CD14-positive monocyte (primary cell): ENCODE results near the gene COL9A3. TPM values are rescaled to one million over a fixed set of nuclear protein-coding genes. Genes with fewer than 3 reads are reported as not detected.
A peak's percentile ranks its signal among the peaks of the same experiment; 100 is the strongest.

ENCODE experiments used
- DNase-seq, 3 donors: peaks; one replicate each; pipeline ENCODE4 v3.0.0-alpha.2; 2011 to 2022
- H2AFZ ChIP-seq: 2 replicates; pipeline ENCODE4 v1.6.0; 2012; ENCODE audit warnings: mild to moderate bottlenecking, low read depth, low read length, inconsistent platforms; ENCODE audit not compliant: insufficient read depth, poor library complexity, severe bottlenecking
- H3K27ac ChIP-seq, 2 donors: 1 replicate in 1 of 2; 2 replicates in 1 of 2; pipeline ENCODE4 v1.5.1; 2012 to 2013; ENCODE audit warnings: low read length in 2 of 2, control low read depth in 1 of 2, inconsistent platforms in 1 of 2, low read depth in 1 of 2, mild to moderate bottlenecking in 1 of 2
- H3K27me3 ChIP-seq, 2 donors: one replicate each; pipeline versions ENCODE4 v1.6.0 to v1.6.1; 2011 to 2013; ENCODE audit warnings: low read length in 2 of 2; ENCODE audit not compliant: control insufficient read depth in 2 of 2, insufficient read depth in 2 of 2
- H3K36me3 ChIP-seq, 2 donors: replicated peaks in 1 of 2; 1 replicate in 1 of 2; 2 replicates in 1 of 2; pipeline versions ENCODE4 v1.5.1 to v1.6.1; 2012 to 2013; ENCODE audit warnings: low read length in 2 of 2, control low read depth in 1 of 2, inconsistent platforms in 1 of 2, mild to moderate bottlenecking in 1 of 2; ENCODE audit not compliant: insufficient read depth in 2 of 2, control insufficient read depth in 1 of 2
- H3K4me1 ChIP-seq, 2 donors: 1 replicate in 1 of 2; 2 replicates in 1 of 2; pipeline versions ENCODE4 v1.5.1 to v1.6.1; 2012 to 2013; ENCODE audit warnings: low read length in 2 of 2, control low read depth in 1 of 2, inconsistent platforms in 1 of 2, mild to moderate bottlenecking in 1 of 2, moderate library complexity in 1 of 2; ENCODE audit not compliant: insufficient read depth in 2 of 2, control insufficient read depth in 1 of 2
- H3K4me2 ChIP-seq: replicated peaks from 2 replicates; pipeline ENCODE3; 2012; ENCODE audit warnings: low read length, moderate library complexity, mild to moderate bottlenecking; ENCODE audit not compliant: poor library complexity, severe bottlenecking; ENCODE audit errors: extremely low read depth
- H3K4me3 ChIP-seq, 3 experiments: fragments of 200-600 bp in 1 of 3; sonication (generic) in 1 of 3; replicated peaks in 1 of 3; 1 replicate in 2 of 3; 2 replicates in 1 of 3; pipeline ENCODE4 v1.5.1; 2011 to 2013; ENCODE audit warnings: low read length in 3 of 3, mild to moderate bottlenecking in 3 of 3, control low read depth in 2 of 3, low read depth in 2 of 3, inconsistent platforms in 1 of 3, moderate library complexity in 1 of 3
- H3K79me2 ChIP-seq: 2 replicates; pipeline ENCODE4 v1.6.0; 2012; ENCODE audit warnings: mild to moderate bottlenecking, control low read depth, inconsistent platforms, low read length, moderate library complexity; ENCODE audit not compliant: insufficient read depth
- H3K9ac ChIP-seq: 2 replicates; pipeline ENCODE4 v1.6.0; 2017; ENCODE audit warnings: low read length, mild to moderate bottlenecking; ENCODE audit not compliant: insufficient read depth, poor library complexity, severe bottlenecking
- H3K9me3 ChIP-seq, 2 donors: replicated peaks in 1 of 2; 1 replicate in 1 of 2; 2 replicates in 1 of 2; pipeline versions ENCODE4 v1.5.1 to v1.6.1; 2012 to 2013; ENCODE audit warnings: low read length in 2 of 2, control low read depth in 1 of 2; ENCODE audit not compliant: control insufficient read depth in 1 of 2, insufficient read depth in 1 of 2
- H4K20me1 ChIP-seq: 2 replicates; pipeline ENCODE4 v1.6.0; 2012; ENCODE audit warnings: mild to moderate bottlenecking, low read length, control low read depth, moderate library complexity; ENCODE audit not compliant: insufficient read depth
- H3K27ac Mint-ChIP-seq, 7 donors: one replicate each; pipeline ENCODE4 v1.8.0; 2020; ENCODE audit warnings: mild to moderate bottlenecking in 7 of 7, mixed read lengths in 7 of 7, moderate library complexity in 6 of 7, inconsistent platforms in 2 of 7
- H3K27me3 Mint-ChIP-seq, 3 donors: one replicate each; pipeline ENCODE4 v1.8.0; 2021 to 2022; ENCODE audit warnings: low read depth in 3 of 3, mild to moderate bottlenecking in 3 of 3, mixed read lengths in 3 of 3, moderate library complexity in 3 of 3, inconsistent platforms in 1 of 3
- H3K36me3 Mint-ChIP-seq, 2 donors: one replicate each; pipeline ENCODE4 v1.8.0; 2020; ENCODE audit warnings: mixed read lengths in 2 of 2, inconsistent platforms in 1 of 2, mild to moderate bottlenecking in 1 of 2
- H3K4me1 Mint-ChIP-seq: one replicate; pipeline ENCODE4 v1.8.0; 2020; ENCODE audit warnings: mild to moderate bottlenecking, mixed read lengths
- H3K4me3 Mint-ChIP-seq, 2 donors: one replicate each; pipeline ENCODE4 v1.8.0; 2020; ENCODE audit warnings: mild to moderate bottlenecking in 2 of 2, mixed read lengths in 2 of 2, moderate library complexity in 1 of 2
- H3K9me3 Mint-ChIP-seq, 7 donors: one replicate each; pipeline ENCODE4 v1.8.0; 2020 to 2022; ENCODE audit warnings: mixed read lengths in 7 of 7, mild to moderate bottlenecking in 6 of 7, moderate library complexity in 6 of 7, inconsistent platforms in 2 of 7
- CTCF ChIP-seq: fragments of 200-600 bp; IDR thresholded peaks from one replicate; pipeline ENCODE4 v1.8.0; 2022; ENCODE audit warnings: antibody characterized with exemption, mild to moderate bottlenecking
- WGBS: methylation state at CpG from one replicate; pipeline ENCODE4 v1.1.5; 2013; ENCODE audit warnings: missing lambda C conversion rate; ENCODE audit not compliant: insufficient coverage; 5-methylcytosine and 5-hydroxymethylcytosine counted together
- intact Hi-C, 2 donors: fragments of 100-400 bp; cut with micrococcal nuclease; formaldehyde crosslinking; loops; one replicate each; pipeline versions ENCODE4 v1.15.0 to v1.15.1; 2023
- polyA plus RNA-seq, 3 donors: library from polyadenylated mRNA; depleted of rRNA in 1 of 3; unstranded in 2 of 3; stranded (reverse) in 1 of 3; fragments of 300-500 nt in 2 of 3; fragments of >200 nt in 1 of 3; fragmentation: Illumina TruSeq in 2 of 3; gene quantifications; 1 replicate in 2 of 3; 2 replicates in 1 of 3; pipeline ENCODE4 v1.2.3, GENCODE V29; 2012 to 2021

COL9A3 gene
- polyA plus RNA-seq, 3 donors: 1.8 to 4.4 (median 2.6) TPM

- H3K27ac ChIP-seq: no peak overlapping the region
- H3K36me3 ChIP-seq: peaks cover 22 to 39% of the 10 kb centered on the region in 2 donors
- no peak overlapping the region for H2AFZ ChIP-seq
- no peaks in the 10 kb centered on the region for H3K27me3 ChIP-seq
- intact Hi-C loops: no loop called here
- Mint-ChIP-seq H3K9me3 (peaks cover 0 to 2% (median 0%) of the 10 kb centered on the region in 7 donors), H3K4me3 (no peak overlapping the region), H3K27me3 (peaks cover 2 to 17% (median 10%) of the 10 kb centered on the region in 3 donors), H3K36me3 (peaks cover 18 to 35% of the 10 kb centered on the region in 2 donors), H3K27ac (no peak overlapping the region), H3K4me1 (peaks cover 2% of the 10 kb centered on the region)
- TF ChIP-seq CTCF: no peak
- DNase-seq: no peak
- H3K4me2 ChIP-seq: no peak overlapping the region
- no peaks in the 10 kb centered on the region for H3K9me3 ChIP-seq
- no peak overlapping the region for H3K9ac ChIP-seq
- no peaks in the 10 kb centered on the region for H3K79me2 ChIP-seq
- WGBS: 96% methylated on average over 27 of the region's 37 CpGs
- H3K4me3 ChIP-seq: no peak overlapping the region
- H3K4me1 ChIP-seq: no peaks in the 10 kb centered on the region
- peaks cover 14% of the 10 kb centered on the region for H4K20me1 ChIP-seq
Measured at GRCh38 chr20:62880147-62880934, 63.5 kb downstream of the COL9A3 start.

GRCh38 chr20:62880935-62881661, 64.2 kb downstream of the COL9A3 start:
- Mint-ChIP-seq H3K36me3 (peaks cover 18 to 41% of the 10 kb centered on the region in 2 donors), H3K4me1 (peaks cover 2% of the 10 kb centered on the region), H3K27ac (peak overlapping the region in 2 of 7 donors; percentile 20 to 81), H3K9me3 (peaks cover 0 to 2% (median 0%) of the 10 kb centered on the region in 7 donors), H3K4me3 (no peak overlapping the region), H3K27me3 (peaks cover 0 to 10% (median 10%) of the 10 kb centered on the region in 3 donors)
- Histone ChIP-seq H2AFZ (no peak overlapping the region), H4K20me1 (peaks cover 14% of the 10 kb centered on the region), H3K4me1 (no peaks in the 10 kb centered on the region), H3K79me2 (no peaks in the 10 kb centered on the region), H3K27me3 (no peaks in the 10 kb centered on the region), H3K27ac (no peak overlapping the region), H3K9ac (no peak overlapping the region), H3K4me3 (no peak overlapping the region), H3K4me2 (no peak overlapping the region), H3K9me3 (no peaks in the 10 kb centered on the region), H3K36me3 (peaks cover 27 to 46% of the 10 kb centered on the region in 2 donors)
- intact Hi-C loops: no loop called here
- no peak for DNase-seq
- TF ChIP-seq CTCF: no peak
- whole genome bisulfite sequencing: 86% methylated on average over 45 of the region's 45 CpGs
